SK-N-SH (cell line): ENCODE data around the gene ABCB6. TPM values are rescaled to one million over a fixed set of nuclear protein-coding genes. Genes with fewer than 3 reads are reported as not detected.
"Not testable (repeated sequence)": the region's sequence is repeated elsewhere in the genome, so short reads cannot be mapped to it uniquely, and the experiment has no call there.

ENCODE experiments used
- CTCF ChIA-PET: fragments of 300-600, 350-600 bp; formaldehyde crosslinking; extraction: SDS; loops from one replicate; lab custom pipeline; 2021; lab: Yijun Ruan, JAX
- POLR2A ChIA-PET: fragments of 350-600 bp; sonication (Branson Sonifier 250); formaldehyde crosslinking; extraction: SDS; loops from one replicate; lab custom pipeline; 2020; ENCODE audit warnings: antibody characterized with exemption, inconsistent platforms; lab: Yijun Ruan, JAX
- DNase-seq: peaks from one replicate; pipeline ENCODE4 v3.0.0; 2012
- H2AFZ ChIP-seq: fragments of 200-600 bp; sonication (generic); 2 replicates; pipeline ENCODE4 v1.8.1; 2016; ENCODE audit warnings: antibody characterized with exemption, mild to moderate bottlenecking, low read depth
- H3F3A ChIP-seq: fragments of 200-600 bp; sonication (generic); replicated peaks from 2 replicates; pipeline ENCODE3; 2016; ENCODE audit warnings: antibody characterized with exemption, mild to moderate bottlenecking; ENCODE audit not compliant: insufficient read depth
- H3K27ac ChIP-seq, 2 experiments: fragments of 200-500 bp in 1 of 2; fragments of 200-600 bp in 1 of 2; sonication (Bioruptor generic) in 1 of 2; sonication (generic), shearing (Covaris generic) in 1 of 2; 2 replicates each; pipeline versions ENCODE4 v1.5.1 to v1.6.1; 2014 to 2016; ENCODE audit warnings: low read depth in 2 of 2, inconsistent platforms in 1 of 2, low read length in 1 of 2, mild to moderate bottlenecking in 1 of 2, mixed read lengths in 1 of 2
- H3K27me3 ChIP-seq: fragments of 200-600 bp; sonication (generic), shearing (Covaris generic); 2 replicates; pipeline ENCODE4 v1.6.1; 2016; ENCODE audit warnings: mixed run types; ENCODE audit not compliant: insufficient read depth
- H3K36me3 ChIP-seq, 2 experiments: fragments of 200-500 bp in 1 of 2; fragments of 200-600 bp in 1 of 2; sonication (Bioruptor generic) in 1 of 2; sonication (generic) in 1 of 2; replicated peaks in 1 of 2; 2 replicates each; pipeline versions ENCODE3 to v1.5.1; 2014 to 2016; ENCODE audit warnings: low read length in 1 of 2, mild to moderate bottlenecking in 1 of 2; ENCODE audit not compliant: insufficient read depth in 2 of 2, control insufficient read depth in 1 of 2
- H3K4me1 ChIP-seq, 2 experiments: fragments of 200-500 bp in 1 of 2; fragments of 200-600 bp in 1 of 2; sonication (Bioruptor generic) in 1 of 2; sonication (generic), shearing (Covaris generic) in 1 of 2; 2 replicates each; pipeline versions ENCODE4 v1.5.1 to v1.6.1; 2014 to 2016; ENCODE audit warnings: low read depth in 1 of 2, low read length in 1 of 2, mixed run types in 1 of 2; ENCODE audit not compliant: insufficient read depth in 2 of 2, control insufficient read depth in 1 of 2
- H3K4me2 ChIP-seq: fragments of 200-600 bp; sonication (generic), shearing (Covaris generic); 2 replicates; pipeline ENCODE4 v1.6.1; 2017; ENCODE audit warnings: mixed run types
- H3K4me3 ChIP-seq, 2 experiments: fragments of 200-500 bp in 1 of 2; fragments of 200-600 bp in 1 of 2; sonication (Bioruptor generic) in 1 of 2; sonication (generic), shearing (Covaris generic) in 1 of 2; 2 replicates each; pipeline versions ENCODE4 v1.5.1 to v1.8.1; 2014 to 2016; ENCODE audit warnings: low read depth in 2 of 2, inconsistent platforms in 1 of 2, low read length in 1 of 2, mild to moderate bottlenecking in 1 of 2, mixed read lengths in 1 of 2, moderate library complexity in 1 of 2
- H3K79me2 ChIP-seq: fragments of 200-600 bp; sonication (generic); 2 replicates; pipeline ENCODE4 v1.8.1; 2017; ENCODE audit warnings: mild to moderate bottlenecking; ENCODE audit not compliant: insufficient read depth
- H3K9ac ChIP-seq: fragments of 200-600 bp; sonication (generic); 2 replicates; pipeline ENCODE4 v1.6.1; 2017; ENCODE audit warnings: mixed run types
- H3K9me2 ChIP-seq: fragments of 200-600 bp; sonication (generic); 2 replicates; pipeline ENCODE4 v1.6.1; 2017; ENCODE audit warnings: mixed run types
- H3K9me3 ChIP-seq: fragments of 200-600 bp; sonication (generic); 2 replicates; pipeline ENCODE4 v1.6.1; 2017; ENCODE audit warnings: mixed run types, mild to moderate bottlenecking, moderate library complexity
- H4K20me1 ChIP-seq: fragments of 200-600 bp; sonication (generic); 2 replicates; pipeline ENCODE4 v1.6.1; 2017; ENCODE audit warnings: mild to moderate bottlenecking, mixed run types; ENCODE audit not compliant: insufficient read depth
- CHD2 ChIP-seq: fragments of 150-350 bp; IDR thresholded peaks from 2 replicates; pipeline ENCODE4 v1.6.1; 2018; ENCODE audit warnings: low read length; ENCODE audit not compliant: partially characterized antibody
- ELF1 ChIP-seq: IDR thresholded peaks from 2 replicates; pipeline ENCODE4 v1.4.0; 2012
- EZH2phosphoT487 ChIP-seq: fragments of 200-600 bp; sonication (generic); IDR thresholded peaks from 2 replicates; pipeline ENCODE4 v1.6.1; 2017; ENCODE audit warnings: low read depth, mixed run types, mild to moderate bottlenecking, antibody characterized with exemption, moderate library complexity, borderline replicate concordance
- FOSL2 ChIP-seq: IDR thresholded peaks from 2 replicates; pipeline ENCODE4 v1.4.0; 2012; ENCODE audit warnings: low read depth, mild to moderate bottlenecking, moderate library complexity, borderline replicate concordance
- MEF2A ChIP-seq: IDR thresholded peaks from 2 replicates; pipeline ENCODE4 v1.4.0; 2012; ENCODE audit warnings: low read depth, borderline replicate concordance
- MXI1 ChIP-seq: IDR thresholded peaks from 2 replicates; pipeline ENCODE4 v1.6.1; 2012; ENCODE audit warnings: mild to moderate bottlenecking, low read depth, low read length, improper control_type of control experiment
- NFIC ChIP-seq: IDR thresholded peaks from 2 replicates; pipeline ENCODE4 v1.4.0; 2012; ENCODE audit warnings: borderline replicate concordance
- NRF1 ChIP-seq: IDR thresholded peaks from 2 replicates; pipeline ENCODE4 v1.6.1; 2012; ENCODE audit warnings: low read depth, mild to moderate bottlenecking, low read length
- RFX5 ChIP-seq: IDR thresholded peaks from 2 replicates; pipeline ENCODE4 v1.6.1; 2012; ENCODE audit warnings: mild to moderate bottlenecking, improper control_type of control experiment, low read length
- SIN3A ChIP-seq: IDR thresholded peaks from 2 replicates; pipeline ENCODE4 v1.6.1; 2012; ENCODE audit warnings: low read depth, mild to moderate bottlenecking, low read length, moderate library complexity, borderline replicate concordance
- TCF12 ChIP-seq: IDR thresholded peaks from 2 replicates; pipeline ENCODE4 v1.4.0; 2012
- TEAD4 ChIP-seq: IDR thresholded peaks from 2 replicates; pipeline ENCODE4 v1.4.0; 2012; ENCODE audit warnings: mild to moderate bottlenecking, borderline replicate concordance; ENCODE audit not compliant: insufficient read depth
- YY1 ChIP-seq: IDR thresholded peaks from 2 replicates; pipeline ENCODE4 v1.4.0; 2012; ENCODE audit warnings: low read depth, mild to moderate bottlenecking
- WGBS: methylation state at CpG from one replicate; pipeline ENCODE4 v1.1.6; 2017; ENCODE audit warnings: low lambda C conversion rate; 5-methylcytosine and 5-hydroxymethylcytosine counted together
- polyA plus RNA-seq, 3 experiments: library from polyadenylated mRNA; depleted of rRNA; stranded (reverse); fragments of >200 nt; gene quantifications; 2 replicates each; pipeline ENCODE4 v1.2.3, GENCODE V29; 2012
- TF ChIP-seq, protein P1 (sequence below): IDR thresholded peaks from 2 replicates; pipeline ENCODE4 v1.4.0; 2012; ENCODE audit warnings: low read depth, borderline replicate concordance
- TF ChIP-seq, protein P2 (sequence below): IDR thresholded peaks from 2 replicates; pipeline ENCODE4 v1.4.0; 2012; ENCODE audit warnings: low read depth, borderline replicate concordance
- TF ChIP-seq, protein P3 (sequence below): fragments of 200-600 bp; sonication (generic); IDR thresholded peaks from 2 replicates; pipeline ENCODE4 v1.6.1; 2017; ENCODE audit warnings: antibody characterized with exemption, mild to moderate bottlenecking, moderate library complexity

Gene ABCB6
- polyA plus RNA-seq, 1 of the 3 experiments (the other 2 are of a cell fraction), result 27.4 TPM

DNA sequence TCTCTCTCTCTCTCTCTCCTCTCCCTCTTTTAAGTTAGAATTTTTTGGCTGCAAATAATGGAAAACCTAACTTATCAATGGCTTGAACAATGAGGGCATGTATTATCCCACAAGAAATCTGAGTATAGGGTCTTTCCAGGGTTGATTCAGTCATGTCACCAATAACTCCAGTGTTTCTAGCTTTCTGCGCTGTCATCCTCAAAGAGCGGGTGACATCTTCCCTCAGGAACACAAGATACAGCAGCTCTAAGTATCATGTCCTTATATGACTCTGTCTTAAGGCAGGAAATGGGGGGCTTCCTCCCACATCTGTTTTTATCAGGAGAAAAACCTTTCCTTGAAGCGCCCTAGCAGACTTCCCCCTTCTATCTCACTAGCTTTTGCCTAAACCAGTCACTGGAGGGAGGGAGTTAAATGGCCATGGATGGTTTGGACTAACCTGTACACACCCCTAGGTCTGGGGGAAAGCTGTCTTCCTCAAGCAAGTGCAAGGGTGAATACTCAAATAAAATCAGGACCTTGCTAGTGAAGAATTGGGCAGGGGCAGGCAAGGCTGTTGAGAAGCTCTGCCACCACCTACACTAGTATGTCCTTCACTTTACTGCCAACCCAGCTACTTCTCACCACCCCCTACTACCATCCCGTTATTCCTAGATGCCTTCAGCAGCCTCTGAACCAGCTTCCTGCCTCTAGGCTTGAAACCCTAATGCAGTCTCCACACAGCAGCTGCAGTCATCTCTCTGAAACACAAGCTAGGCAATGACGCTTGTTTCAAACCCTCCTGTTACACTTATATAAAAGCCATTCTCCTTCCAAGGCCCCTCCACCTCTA, 42.5 kb upstream of the ABCB6 start:
- POLR2A ChIA-PET, result interaction anchor here (0.7 to 1.6 kb wide), 3 partner anchors 15 to 87 kb away, joined by 3 to 4 read pairs (median 3); partner anchors contain the start of genes PTPRN and STK16
- H3K4me1 ChIP-seq, result no peaks in the 10 kb centered on the region
- no peaks in the 10 kb centered on the region for H3K9me2 ChIP-seq
- no peak overlapping the region for H3K4me2 ChIP-seq
- H4K20me1 ChIP-seq, result no peaks in the 10 kb centered on the region
- no peaks in the 10 kb centered on the region for H3K36me3 ChIP-seq
- TF ChIP-seq YY1 (no peak), NFIC (no peak), RFX5 (no peak), TCF12 (no peak), FOSL2 (no peak), MXI1 (no peak), TEAD4 (no peak), MEF2A (no peak), EZH2phosphoT487 (no peak), NRF1 (no peak), CHD2 (no peak), ELF1 (no peak), SIN3A (no peak)
- TF ChIP-seq, protein P1, sequence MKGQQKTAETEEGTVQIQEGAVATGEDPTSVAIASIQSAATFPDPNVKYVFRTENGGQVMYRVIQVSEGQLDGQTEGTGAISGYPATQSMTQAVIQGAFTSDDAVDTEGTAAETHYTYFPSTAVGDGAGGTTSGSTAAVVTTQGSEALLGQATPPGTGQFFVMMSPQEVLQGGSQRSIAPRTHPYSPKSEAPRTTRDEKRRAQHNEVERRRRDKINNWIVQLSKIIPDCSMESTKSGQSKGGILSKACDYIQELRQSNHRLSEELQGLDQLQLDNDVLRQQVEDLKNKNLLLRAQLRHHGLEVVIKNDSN, result no peak
- TF ChIP-seq, protein P2, sequence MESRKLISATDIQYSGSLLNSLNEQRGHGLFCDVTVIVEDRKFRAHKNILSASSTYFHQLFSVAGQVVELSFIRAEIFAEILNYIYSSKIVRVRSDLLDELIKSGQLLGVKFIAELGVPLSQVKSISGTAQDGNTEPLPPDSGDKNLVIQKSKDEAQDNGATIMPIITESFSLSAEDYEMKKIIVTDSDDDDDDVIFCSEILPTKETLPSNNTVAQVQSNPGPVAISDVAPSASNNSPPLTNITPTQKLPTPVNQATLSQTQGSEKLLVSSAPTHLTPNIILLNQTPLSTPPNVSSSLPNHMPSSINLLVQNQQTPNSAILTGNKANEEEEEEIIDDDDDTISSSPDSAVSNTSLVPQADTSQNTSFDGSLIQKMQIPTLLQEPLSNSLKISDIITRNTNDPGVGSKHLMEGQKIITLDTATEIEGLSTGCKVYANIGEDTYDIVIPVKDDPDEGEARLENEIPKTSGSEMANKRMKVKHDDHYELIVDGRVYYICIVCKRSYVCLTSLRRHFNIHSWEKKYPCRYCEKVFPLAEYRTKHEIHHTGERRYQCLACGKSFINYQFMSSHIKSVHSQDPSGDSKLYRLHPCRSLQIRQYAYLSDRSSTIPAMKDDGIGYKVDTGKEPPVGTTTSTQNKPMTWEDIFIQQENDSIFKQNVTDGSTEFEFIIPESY, result no peak
- TF ChIP-seq, protein P3, sequence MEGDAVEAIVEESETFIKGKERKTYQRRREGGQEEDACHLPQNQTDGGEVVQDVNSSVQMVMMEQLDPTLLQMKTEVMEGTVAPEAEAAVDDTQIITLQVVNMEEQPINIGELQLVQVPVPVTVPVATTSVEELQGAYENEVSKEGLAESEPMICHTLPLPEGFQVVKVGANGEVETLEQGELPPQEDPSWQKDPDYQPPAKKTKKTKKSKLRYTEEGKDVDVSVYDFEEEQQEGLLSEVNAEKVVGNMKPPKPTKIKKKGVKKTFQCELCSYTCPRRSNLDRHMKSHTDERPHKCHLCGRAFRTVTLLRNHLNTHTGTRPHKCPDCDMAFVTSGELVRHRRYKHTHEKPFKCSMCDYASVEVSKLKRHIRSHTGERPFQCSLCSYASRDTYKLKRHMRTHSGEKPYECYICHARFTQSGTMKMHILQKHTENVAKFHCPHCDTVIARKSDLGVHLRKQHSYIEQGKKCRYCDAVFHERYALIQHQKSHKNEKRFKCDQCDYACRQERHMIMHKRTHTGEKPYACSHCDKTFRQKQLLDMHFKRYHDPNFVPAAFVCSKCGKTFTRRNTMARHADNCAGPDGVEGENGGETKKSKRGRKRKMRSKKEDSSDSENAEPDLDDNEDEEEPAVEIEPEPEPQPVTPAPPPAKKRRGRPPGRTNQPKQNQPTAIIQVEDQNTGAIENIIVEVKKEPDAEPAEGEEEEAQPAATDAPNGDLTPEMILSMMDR, result no peak
- no peaks in the 10 kb centered on the region for H3K9me3 ChIP-seq
- H3K79me2 ChIP-seq, result no peaks in the 10 kb centered on the region
- H3K27me3 ChIP-seq, result peaks cover 28% of the 10 kb centered on the region; the same call in 1 of the 2 replicates
- no peak overlapping the region for H3K9ac ChIP-seq
- 51% methylated on average over 5 of the region's 5 CpGs for WGBS
- no peak overlapping the region for H2AFZ ChIP-seq
- H3K4me3 ChIP-seq, result no peak overlapping the region
- H3K27ac ChIP-seq, result no peak overlapping the region
- no peaks in the 10 kb centered on the region for H3F3A ChIP-seq
- CTCF ChIA-PET, result interaction anchor here (1.1 to 3.5 kb wide), 4 partner anchors 9 to 33 kb away, joined by 3 to 20 read pairs (median 10); no protein-coding TSS in a partner anchor
- DNase-seq, result no peak

DNA sequence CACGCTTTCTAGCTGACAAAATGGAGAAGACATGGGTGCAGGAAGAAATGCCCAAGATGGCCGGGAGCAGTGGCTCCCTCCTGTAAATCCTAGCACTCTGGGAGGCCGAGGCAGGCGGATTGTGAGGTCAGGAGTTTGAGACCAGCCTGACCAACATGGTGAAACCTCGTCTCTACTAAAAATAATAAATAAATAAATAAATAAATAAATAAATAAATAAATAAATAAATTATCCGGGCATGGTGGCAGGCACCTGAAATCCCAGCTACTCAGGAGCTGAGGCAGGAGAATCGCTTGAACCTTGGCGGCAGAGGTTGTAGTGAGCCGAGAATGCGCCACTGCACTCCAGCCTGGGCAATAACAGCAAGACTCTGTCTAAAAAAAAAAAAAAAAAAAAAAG, 40.2 kb upstream of the ABCB6 start:
- WGBS, result 47% methylated on average over 10 of the region's 10 CpGs
- peaks cover 44% of the 10 kb centered on the region for H3K27me3 ChIP-seq
- ChIA-PET CTCF (interaction anchor here (0.8 to 1.2 kb wide), 4 partner anchors 19 to 99 kb away, joined by 3 to 5 read pairs (median 4); no protein-coding TSS in a partner anchor), POLR2A (interaction anchor here (0.6 kb wide), 1 partner anchor 45 kb away, joined by 3 read pairs; no protein-coding TSS in a partner anchor)
- not testable (repeated sequence) for H3K4me1 ChIP-seq, H3K36me3 ChIP-seq, H3K9me3 ChIP-seq, H3K9ac ChIP-seq, H3K4me3 ChIP-seq, DNase-seq, H3K4me2 ChIP-seq, H3F3A ChIP-seq, H4K20me1 ChIP-seq, H2AFZ ChIP-seq, H3K79me2 ChIP-seq, H3K27ac ChIP-seq, H3K9me2 ChIP-seq
